HuH-7.5 (cell line): ENCODE results near the gene ABHD15.

Experiments
- DNase-seq: peaks from one replicate; pipeline ENCODE4 v3.0.0; 2011; ENCODE audit warnings: low spot score

Gene ABHD15

GRCh38 chr17:29595107-29595942, 28.5 kb upstream of the ABHD15 start:
- DNase-seq, result no peak

DNA sequence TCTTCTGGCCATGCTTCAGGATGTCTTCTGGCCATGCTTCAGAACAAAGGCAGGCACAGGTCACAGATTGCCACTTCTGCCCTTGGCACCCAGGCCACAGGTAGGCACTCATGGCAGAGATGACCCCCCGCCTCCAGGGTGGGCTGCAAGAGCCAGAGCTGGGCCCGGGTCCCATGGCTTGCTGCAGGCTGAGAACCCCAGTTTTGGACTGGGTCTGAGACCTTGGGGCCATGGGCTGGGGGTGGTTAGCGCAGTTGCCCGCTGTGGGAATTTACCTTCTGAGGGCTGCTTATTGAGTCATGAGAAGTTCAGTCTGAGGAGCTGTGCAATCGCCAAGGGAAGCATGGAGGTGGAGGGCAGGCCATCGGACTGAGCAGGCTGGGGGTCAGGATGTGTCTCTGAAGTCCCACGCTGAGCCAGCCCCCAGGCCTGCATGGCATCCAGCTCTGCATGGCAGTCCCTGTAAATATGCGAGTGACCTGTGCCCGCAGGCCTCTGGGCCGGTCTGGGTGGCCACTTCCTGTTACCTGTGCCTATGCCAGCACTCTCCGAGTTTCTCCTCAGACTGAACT, 27.8 kb upstream of the ABHD15 start:
- no peak for DNase-seq

GRCh38 chr17:29593591-29594518, 27.0 kb upstream of the ABHD15 start:
- DNase-seq, result peak; percentile 69

GRCh38 chr17:29592850-29593551, 26.2 kb upstream of the ABHD15 start, which contains the start of gene ANKRD13B:
Gene ANKRD13B, plus strand, starts transcription at chr17:29593132. Its CDS starts 490 bp downstream, at chr17:29593622.
- DNase-seq, result peak; percentile 74

- DNase-seq, result peak; percentile 98
Measured at GRCh38 chr17:29591737-29592608, 25.1 kb upstream of the ABHD15 start.

DNA sequence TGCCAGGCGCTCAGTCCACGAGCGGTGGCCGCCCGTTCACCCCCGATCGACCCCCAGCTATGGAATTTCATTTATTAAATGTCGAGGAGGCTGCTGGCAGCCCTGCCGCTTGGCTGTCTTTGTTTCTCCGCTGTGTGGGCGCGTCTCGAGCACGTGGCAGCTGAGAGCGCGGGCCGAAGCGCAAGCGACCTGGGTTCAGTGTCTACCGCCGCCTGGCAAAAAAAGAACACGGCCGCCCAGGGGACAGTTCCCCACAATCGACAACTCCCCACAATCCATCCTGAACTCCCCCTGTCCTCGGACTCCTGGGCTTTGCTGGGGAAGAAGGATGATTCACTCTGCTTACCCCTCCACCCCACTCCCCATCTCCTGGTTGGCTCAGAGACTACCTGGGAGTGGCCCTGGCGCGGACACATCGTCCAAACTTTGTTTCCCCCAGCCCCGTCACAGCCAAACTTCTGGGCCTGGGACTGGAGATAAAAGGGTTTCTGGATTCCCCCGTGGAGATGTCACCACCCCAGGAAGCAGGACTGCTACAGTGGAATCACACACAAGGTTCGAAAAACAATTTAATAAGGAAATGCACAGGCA, 24.4 kb upstream of the ABHD15 start:
- DNase-seq, result peak; percentile 80

GRCh38 chr17:29590411-29591145, 23.7 kb upstream of the ABHD15 start:
- DNase-seq, result peak; percentile 65

DNA sequence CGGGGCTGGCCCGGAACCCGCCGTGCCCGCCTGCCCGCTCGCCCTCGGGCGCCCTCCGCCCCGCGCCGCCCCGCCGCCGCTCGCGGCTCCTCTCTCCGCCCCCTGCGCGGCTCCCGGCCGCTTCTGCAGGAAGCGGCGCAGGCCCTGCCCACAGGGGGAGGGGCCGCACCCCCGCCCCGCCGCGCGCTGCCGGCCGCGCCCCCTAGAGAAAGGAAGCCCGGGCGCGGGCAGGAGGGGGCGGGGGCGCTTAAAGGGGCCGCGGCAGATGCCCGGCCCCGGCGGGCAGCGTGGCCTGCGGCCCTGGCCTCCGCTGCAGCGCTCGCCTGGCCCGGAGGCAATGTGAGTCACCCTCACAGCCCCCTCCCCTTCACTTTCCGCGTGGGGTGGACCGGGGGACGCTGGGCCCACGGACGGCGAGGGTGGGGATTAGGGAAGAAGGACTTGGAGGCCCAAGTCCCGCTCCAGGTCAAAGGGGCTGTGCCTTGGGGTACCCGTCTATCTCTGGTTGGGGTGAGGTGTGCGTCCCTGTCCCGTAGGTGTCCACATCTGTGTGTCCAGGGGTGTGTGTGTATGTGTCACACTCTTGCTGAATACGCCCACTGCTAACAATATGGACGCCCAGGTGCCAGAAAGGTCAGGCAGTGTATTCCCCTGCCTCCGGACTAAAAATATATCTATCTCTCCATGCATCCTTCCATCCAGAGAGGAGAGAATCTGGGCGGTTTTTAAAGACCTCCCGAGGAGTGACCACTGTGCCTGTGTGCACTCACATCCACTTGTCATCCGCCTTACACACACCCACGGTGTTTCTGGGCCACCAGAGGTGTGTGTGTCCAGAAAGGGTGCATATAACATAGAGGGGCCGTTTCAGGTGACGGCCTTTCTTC, 22.9 kb upstream of the ABHD15 start, which contains the start of gene GIT1:
TSS of gene GIT1 (minus strand) at position 125 of the 887 bp plus-strand sequence. CDS start 270 bp downstream, outside the sequence.
- peak; percentile 98 for DNase-seq

GRCh38 chr17:29588562-29589411, 21.9 kb upstream of the ABHD15 start:
- DNase-seq, result peak; percentile 78

- DNase-seq, result no peak
Measured at GRCh38 chr17:29588017-29588561, 21.3 kb upstream of the ABHD15 start.

DNA sequence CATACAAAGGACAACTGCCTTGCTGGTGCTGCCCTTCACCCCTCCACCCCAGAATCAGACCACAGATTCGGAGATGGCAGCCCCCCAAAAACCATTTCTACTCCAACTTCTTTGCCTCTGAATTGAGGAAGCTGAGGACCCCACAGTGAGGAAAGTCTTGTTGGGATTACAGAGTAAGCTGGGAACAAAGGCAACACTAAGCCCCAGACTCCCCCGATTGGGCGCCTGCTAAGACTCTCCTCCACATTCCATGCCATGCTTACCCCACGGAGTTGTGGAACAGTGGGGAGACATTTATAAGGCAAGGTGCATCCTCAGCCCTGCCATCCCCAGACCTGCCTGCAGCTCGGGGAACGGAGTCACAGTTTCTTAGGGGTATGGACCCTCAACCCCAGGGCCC, 20.8 kb upstream of the ABHD15 start:
- no peak for DNase-seq

- no peak for DNase-seq
Measured at GRCh38 chr17:29586676-29587469, 20.0 kb upstream of the ABHD15 start.

GRCh38 chr17:29585080-29585751, 18.4 kb upstream of the ABHD15 start:
- no peak for DNase-seq

DNA sequence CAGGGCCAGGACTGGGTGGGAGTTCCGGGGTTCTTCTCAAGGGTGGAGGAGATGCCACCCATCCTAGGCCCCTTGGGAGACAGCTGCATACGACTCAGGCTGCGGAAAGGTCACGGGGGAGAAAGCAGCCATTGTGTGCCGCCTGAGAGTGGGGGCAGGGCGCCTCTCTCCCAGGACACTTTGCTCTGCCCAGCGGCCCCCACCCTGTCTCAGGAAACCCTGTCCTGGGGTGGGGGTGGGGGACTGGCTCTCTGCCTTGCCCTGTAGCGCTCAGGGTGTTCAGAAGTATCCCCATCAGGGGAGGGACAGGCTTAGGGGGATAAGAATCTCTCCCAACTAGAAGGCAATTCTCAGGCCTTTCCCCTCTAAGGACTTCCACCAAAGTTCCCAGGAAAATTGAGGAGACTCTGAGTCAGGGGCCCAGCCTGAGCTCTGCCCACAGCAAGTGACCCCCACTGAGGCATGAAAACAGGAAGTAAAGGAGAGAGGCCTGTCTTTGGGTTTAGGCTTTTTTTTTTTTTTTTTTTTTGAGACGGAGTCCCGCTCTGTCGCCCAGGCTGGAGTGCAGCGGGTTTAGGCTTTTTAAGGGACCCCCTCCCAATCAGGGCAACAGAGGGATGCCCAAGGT, 17.7 kb upstream of the ABHD15 start:
- no peak for DNase-seq
